GM23338 (cell line): ENCODE data around the gene ZNF337. TPM values are rescaled to one million over a fixed set of nuclear protein-coding genes. Genes with fewer than 3 reads are reported as not detected.

Experiments used
- ATAC-seq: fragments of 200-7000 bp; cut with Tn5 transposase; 3 replicates; pipeline ENCODE4 v1.9.1; 2020
- DNase-seq: peaks from one replicate; pipeline ENCODE4 v3.0.0-alpha.2; 2015; ENCODE audit warnings: low spot score
- H2AFZ ChIP-seq: fragments of 200-600 bp; sonication (generic); 2 replicates; pipeline ENCODE4 v1.8.0; 2016; ENCODE audit warnings: antibody characterized with exemption, mild to moderate bottlenecking, moderate library complexity
- H3F3A ChIP-seq: fragments of 200-600 bp; sonication (generic); replicated peaks from 2 replicates; pipeline ENCODE4 v1.8.0; 2017; ENCODE audit warnings: antibody characterized with exemption, mixed run types, low read depth
- H3K27ac ChIP-seq: fragments of 200-600 bp; sonication (generic); 2 replicates; pipeline ENCODE4 v1.6.1; 2016; ENCODE audit warnings: low read depth
- H3K27me3 ChIP-seq: fragments of 200-600 bp; sonication (generic); 2 replicates; pipeline ENCODE4 v1.8.0; 2016; ENCODE audit warnings: mild to moderate bottlenecking, mixed run types, moderate library complexity; ENCODE audit not compliant: insufficient read depth
- H3K36me3 ChIP-seq: fragments of 200-600 bp; sonication (generic); 2 replicates; pipeline ENCODE4 v1.8.0; 2016; ENCODE audit warnings: mild to moderate bottlenecking; ENCODE audit not compliant: insufficient read depth
- H3K4me1 ChIP-seq: fragments of 200-600 bp; sonication (generic); 2 replicates; pipeline ENCODE4 v1.8.0; 2016; ENCODE audit warnings: mild to moderate bottlenecking, moderate library complexity; ENCODE audit not compliant: insufficient read depth
- H3K4me2 ChIP-seq: fragments of 200-600 bp; sonication (generic); 2 replicates; pipeline ENCODE4 v1.7.1; 2017; ENCODE audit warnings: mixed run types
- H3K4me3 ChIP-seq: fragments of 200-600 bp; sonication (generic); 2 replicates; pipeline ENCODE4 v1.6.1; 2016; ENCODE audit warnings: mixed run types
- H3K79me2 ChIP-seq: fragments of 200-600 bp; sonication (generic); replicated peaks from 2 replicates; pipeline ENCODE4 v1.8.0; 2017; ENCODE audit warnings: mild to moderate bottlenecking; ENCODE audit not compliant: insufficient read depth
- H3K9me2 ChIP-seq: fragments of 200-600 bp; sonication (generic); 2 replicates; pipeline ENCODE4 v1.8.0; 2017; ENCODE audit not compliant: insufficient read depth
- H4K20me1 ChIP-seq: fragments of 200-600 bp; sonication (generic); replicated peaks from 2 replicates; pipeline ENCODE4 v1.8.0; 2017; ENCODE audit warnings: mild to moderate bottlenecking; ENCODE audit not compliant: insufficient read depth
- H3K27ac Mint-ChIP-seq: 2 replicates; pipeline ENCODE4 v1.8.0; 2020; ENCODE audit warnings: inconsistent platforms, mild to moderate bottlenecking, moderate library complexity, mixed read lengths
- H3K27me3 Mint-ChIP-seq: 3 replicates; pipeline ENCODE4 v1.8.0; 2022; ENCODE audit warnings: low read depth, mild to moderate bottlenecking, moderate library complexity, mixed read lengths, inconsistent platforms; ENCODE audit not compliant: insufficient read depth, poor library complexity
- H3K36me3 Mint-ChIP-seq: 3 replicates; pipeline ENCODE4 v1.8.0; 2021; ENCODE audit warnings: low read depth, mild to moderate bottlenecking, inconsistent platforms, moderate library complexity, mixed read lengths
- H3K4me1 Mint-ChIP-seq: 3 replicates; pipeline ENCODE4 v1.8.0; 2020; ENCODE audit warnings: mild to moderate bottlenecking, inconsistent platforms, mixed read lengths
- H3K4me3 Mint-ChIP-seq: 3 replicates; pipeline ENCODE4 v1.8.0; 2021; ENCODE audit warnings: moderate library complexity, mild to moderate bottlenecking, inconsistent platforms, mixed read lengths
- H3K9me3 Mint-ChIP-seq: 3 replicates; pipeline ENCODE4 v1.8.0; 2020; ENCODE audit warnings: moderate library complexity, mild to moderate bottlenecking, inconsistent platforms, mixed read lengths
- ETS1 ChIP-seq: IDR thresholded peaks from 2 replicates; pipeline ENCODE4 v1.6.1; 2016; ENCODE audit warnings: antibody characterized with exemption
- EZH2phosphoT487 ChIP-seq: fragments of 200-600 bp; sonication (generic); IDR thresholded peaks from one replicate; pipeline ENCODE4 v1.8.1; 2018; ENCODE audit warnings: antibody characterized with exemption; ENCODE audit not compliant: unreplicated experiment
- REST ChIP-seq: IDR thresholded peaks from one replicate; pipeline ENCODE4 v1.6.1; 2018; ENCODE audit warnings: antibody characterized with exemption; ENCODE audit not compliant: unreplicated experiment
- ZNF114 ChIP-seq: fragments of 250-450 bp; sonication (Bioruptor Pico); IDR thresholded peaks from 2 replicates; pipeline ENCODE4 v1.5.0; 2020; ENCODE audit warnings: mild to moderate bottlenecking, moderate library complexity
- ZNF331 ChIP-seq: fragments of 250-450 bp; sonication (Bioruptor Pico); IDR thresholded peaks from 2 replicates; pipeline ENCODE4 v1.5.0; 2020; ENCODE audit warnings: low read depth, mild to moderate bottlenecking, moderate library complexity
- ZNF462 ChIP-seq: fragments of 250-450 bp; sonication (Bioruptor Pico); IDR thresholded peaks from 2 replicates; pipeline ENCODE4 v1.5.0; 2020; ENCODE audit warnings: mild to moderate bottlenecking, moderate library complexity
- polyA plus RNA-seq: library from polyadenylated mRNA; unstranded; fragments of >200 nt; fragmentation: Nextera tagmentation; extraction: Ambion mirVana; gene quantifications from 2 replicates; pipeline ENCODE4 v1.2.1, GENCODE V29; 2016
- total RNA-seq: library from RNA; depleted of rRNA; stranded (reverse); fragments of >200 nt; shearing (Covaris generic); gene quantifications from 2 replicates; pipeline ENCODE4 v1.2.3, GENCODE V29; 2014

Gene ZNF337
- total and polyA plus RNA-seq, 2 experiments from 2014 or later = 2.1 to 6.3 TPM

- H3K4me1 ChIP-seq = no peaks in the 10 kb centered on the region
- no peak overlapping the region for H2AFZ ChIP-seq
- TF ChIP-seq ZNF114 (CRISPR knock-in tag) (no peak), ZNF331 (CRISPR knock-in tag) (no peak)
- H3K27me3 ChIP-seq = no peaks in the 10 kb centered on the region
- no peak overlapping the region for H3K4me3 Mint-ChIP-seq
- H3K36me3 Mint-ChIP-seq = peaks cover 3% of the 10 kb centered on the region; the same call in 2 of the 3 replicates
- no peak for ATAC-seq
- H3K9me2 ChIP-seq = no peaks in the 10 kb centered on the region
- peaks cover 7% of the 10 kb centered on the region for H3K27me3 Mint-ChIP-seq
- H4K20me1 ChIP-seq = peaks cover 4% of the 10 kb centered on the region; the same call in 1 of the 2 replicates
- no peak overlapping the region for H3K4me3 ChIP-seq
- DNase-seq = no peak
- H3K4me1 Mint-ChIP-seq = peaks cover 2% of the 10 kb centered on the region; the same call in 2 of the 3 replicates
- H3K4me2 ChIP-seq = no peak overlapping the region
- H3K27ac Mint-ChIP-seq = no peak overlapping the region
- H3K79me2 ChIP-seq = peaks cover 4% of the 10 kb centered on the region
- H3K36me3 ChIP-seq = no peaks in the 10 kb centered on the region
- no peaks in the 10 kb centered on the region for H3F3A ChIP-seq
- no peaks in the 10 kb centered on the region for H3K9me3 Mint-ChIP-seq
- no peak overlapping the region for H3K27ac ChIP-seq
These were observed 6.2 kb downstream of the ZNF337 start for GRCh38 chr20:25690427-25690826.

- H3K4me3 Mint-ChIP-seq = no peak overlapping the region
- peaks cover 4% of the 10 kb centered on the region; the same call in 2 of the 3 replicates for H3K4me1 Mint-ChIP-seq
- no peak overlapping the region for H3K4me2 ChIP-seq
- peaks cover 3% of the 10 kb centered on the region for H3K27me3 Mint-ChIP-seq
- no peaks in the 10 kb centered on the region for H3K9me2 ChIP-seq
- no peaks in the 10 kb centered on the region for H3K36me3 ChIP-seq
- H3K27me3 ChIP-seq = no peaks in the 10 kb centered on the region
- ATAC-seq (peak; percentile 46; the same call in 2 of the 3 replicates), DNase-seq (no peak)
- no peak overlapping the region for H3K27ac Mint-ChIP-seq
- H3K27ac ChIP-seq = no peak overlapping the region
- H3K36me3 Mint-ChIP-seq = peaks cover 21% of the 10 kb centered on the region
- H4K20me1 ChIP-seq = peaks cover 4% of the 10 kb centered on the region; the same call in 1 of the 2 replicates
- peaks cover 3% of the 10 kb centered on the region; the same call in 2 of the 3 replicates for H3K9me3 Mint-ChIP-seq
- no peaks in the 10 kb centered on the region for H3K4me1 ChIP-seq
- H2AFZ ChIP-seq = no peak overlapping the region
- H3K4me3 ChIP-seq = no peak overlapping the region
- H3F3A ChIP-seq = no peaks in the 10 kb centered on the region
- H3K79me2 ChIP-seq = no peaks in the 10 kb centered on the region
- TF ChIP-seq EZH2phosphoT487 (no peak), ZNF462 (CRISPR knock-in tag) (no peak), ETS1 (no peak), REST (no peak)
These were observed 10.3 kb downstream of the ZNF337 start for GRCh38 chr20:25686081-25687067.
